ENCODE data around the gene CEACAM8.
"Not testable (repeated sequence)": the region's sequence is repeated elsewhere in the genome, so short reads cannot be mapped to it uniquely, and the experiment has no call there.

Gene CEACAM8

GRCh38 chr19:42546831-42547500 lies 47.8 kb downstream of the CEACAM8 start:
- Histone ChIP-seq H3K27me3 (ENCODE audit: control insufficient read depth in 2 of 2, insufficient read depth in 2 of 2, low read length in 2 of 2) (peaks cover 0 to 4% of the 10 kb centered on the region in 2 donors), H3K27ac (ENCODE audit: low read depth in 2 of 2, low read length in 2 of 2) (no peak overlapping the region), H3K9ac (ENCODE audit: low read depth in 1 of 2, low read length in 2 of 2) (no peak overlapping the region)

DNA sequence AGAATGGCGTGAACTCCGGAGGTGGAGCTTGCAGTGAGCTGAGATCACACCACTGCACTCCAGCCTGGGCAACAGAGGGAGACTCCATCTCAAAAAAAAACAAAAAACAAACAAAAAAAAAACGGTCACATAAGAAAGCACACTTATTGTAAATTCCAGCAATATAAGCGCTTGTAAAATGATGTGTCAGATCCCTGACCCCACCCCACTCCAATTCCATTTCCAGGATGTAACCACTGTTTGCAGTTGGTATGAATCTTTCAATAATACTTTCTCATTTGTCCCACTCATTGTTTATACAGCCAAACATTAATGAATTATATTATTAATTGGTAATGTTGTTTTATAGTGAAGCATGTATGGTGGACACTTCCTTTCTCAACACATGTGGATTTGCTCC lies 50.6 kb downstream of the CEACAM8 start:
- Histone ChIP-seq H3K9ac (ENCODE audit: low read depth in 1 of 2, low read length in 2 of 2) (no peak overlapping the region), H3K27ac (ENCODE audit: low read depth in 2 of 2, low read length in 2 of 2) (no peak overlapping the region), H3K4me3 (ENCODE audit: low read length in 2 of 2) (no peak overlapping the region), H3K36me3 (ENCODE audit: control insufficient read depth in 2 of 2, insufficient read depth in 2 of 2, low read length in 2 of 2) (no peaks in the 10 kb centered on the region), H3K27me3 (ENCODE audit: control insufficient read depth in 2 of 2, insufficient read depth in 2 of 2, low read length in 2 of 2) (peaks cover 0 to 4% of the 10 kb centered on the region in 2 donors), H3K9me3 (ENCODE audit: control insufficient read depth in 2 of 2, low read length in 2 of 2) (no peaks in the 10 kb centered on the region), H3K4me1 (ENCODE audit: control insufficient read depth in 2 of 2, insufficient read depth in 2 of 2, low read length in 2 of 2) (no peaks in the 10 kb centered on the region)

More at GRCh38 chr19:42546831-42547500, 47.8 kb downstream of the CEACAM8 start:
- Histone ChIP-seq H3K9me3 (ENCODE audit: control insufficient read depth in 2 of 2, low read length in 2 of 2) (no peaks in the 10 kb centered on the region), H3K4me1 (ENCODE audit: control insufficient read depth in 2 of 2, insufficient read depth in 2 of 2, low read length in 2 of 2) (no peaks in the 10 kb centered on the region), H3K4me3 (ENCODE audit: low read length in 2 of 2) (no peak overlapping the region), H3K36me3 (ENCODE audit: control insufficient read depth in 2 of 2, insufficient read depth in 2 of 2, low read length in 2 of 2) (no peaks in the 10 kb centered on the region)

- H3K27ac ChIP-seq (ENCODE audit: low read depth in 2 of 2, low read length in 2 of 2) = no peak overlapping the region
- no peaks in the 10 kb centered on the region for H3K9me3 ChIP-seq (ENCODE audit: control insufficient read depth in 2 of 2, low read length in 2 of 2)
These were observed 51.9 kb downstream of the CEACAM8 start for GRCh38 chr19:42542791-42543190.

GRCh38 chr19:42540071-42540553 lies 54.6 kb downstream of the CEACAM8 start:
- H3K27ac ChIP-seq (ENCODE audit: low read depth in 2 of 2, low read length in 2 of 2) = no peak overlapping the region
- H3K4me1 ChIP-seq (ENCODE audit: control insufficient read depth in 2 of 2, insufficient read depth in 2 of 2, low read length in 2 of 2) = no peaks in the 10 kb centered on the region

More at GRCh38 chr19:42542791-42543190, 51.9 kb downstream of the CEACAM8 start:
- H3K4me1 ChIP-seq (ENCODE audit: control insufficient read depth in 2 of 2, insufficient read depth in 2 of 2, low read length in 2 of 2) = no peaks in the 10 kb centered on the region
- no peak overlapping the region for H3K9ac ChIP-seq (ENCODE audit: low read depth in 1 of 2, low read length in 2 of 2)
- peaks cover 0 to 4% of the 10 kb centered on the region in 2 donors for H3K27me3 ChIP-seq (ENCODE audit: control insufficient read depth in 2 of 2, insufficient read depth in 2 of 2, low read length in 2 of 2)
- H3K4me3 ChIP-seq (ENCODE audit: low read length in 2 of 2) = no peak overlapping the region
- H3K36me3 ChIP-seq (ENCODE audit: control insufficient read depth in 2 of 2, insufficient read depth in 2 of 2, low read length in 2 of 2) = no peaks in the 10 kb centered on the region

GRCh38 chr19:42538841-42539709 lies 55.6 kb downstream of the CEACAM8 start:
- H3K27me3 ChIP-seq (ENCODE audit: control insufficient read depth in 2 of 2, insufficient read depth in 2 of 2, low read length in 2 of 2) = no peaks in the 10 kb centered on the region

More at GRCh38 chr19:42540071-42540553, 54.6 kb downstream of the CEACAM8 start:
- H3K27me3 ChIP-seq (ENCODE audit: control insufficient read depth in 2 of 2, insufficient read depth in 2 of 2, low read length in 2 of 2) = no peaks in the 10 kb centered on the region
- no peaks in the 10 kb centered on the region for H3K36me3 ChIP-seq (ENCODE audit: control insufficient read depth in 2 of 2, insufficient read depth in 2 of 2, low read length in 2 of 2)
- H3K9me3 ChIP-seq (ENCODE audit: control insufficient read depth in 2 of 2, low read length in 2 of 2) = no peaks in the 10 kb centered on the region
- no peak overlapping the region for H3K9ac ChIP-seq (ENCODE audit: low read depth in 1 of 2, low read length in 2 of 2)
- no peak overlapping the region for H3K4me3 ChIP-seq (ENCODE audit: low read length in 2 of 2)

DNA sequence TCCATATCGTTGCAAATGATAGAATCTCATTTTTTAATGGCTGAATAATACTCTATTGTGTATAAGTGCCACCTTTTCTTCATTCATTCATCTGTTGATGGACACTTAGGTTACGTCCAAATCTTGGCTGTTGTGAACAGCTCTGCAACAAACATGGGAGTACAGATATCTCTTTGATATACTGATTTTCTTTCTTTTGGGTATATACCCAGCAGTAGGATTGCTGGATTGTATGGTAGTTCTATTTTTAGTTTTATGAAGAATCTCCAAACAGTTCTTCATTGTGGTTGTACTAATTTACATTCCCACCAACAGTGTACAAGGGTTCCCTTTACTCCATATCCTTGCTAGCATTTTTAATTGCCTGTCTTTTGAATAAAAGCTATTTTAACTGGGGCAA lies 59.4 kb downstream of the CEACAM8 start:
- H3K9me3 ChIP-seq (ENCODE audit: control insufficient read depth in 2 of 2, low read length in 2 of 2); H3K36me3 ChIP-seq (ENCODE audit: control insufficient read depth in 2 of 2, insufficient read depth in 2 of 2, low read length in 2 of 2); H3K9ac ChIP-seq (ENCODE audit: low read depth in 1 of 2, low read length in 2 of 2); H3K4me1 ChIP-seq (ENCODE audit: control insufficient read depth in 2 of 2, insufficient read depth in 2 of 2, low read length in 2 of 2); H3K27ac ChIP-seq (ENCODE audit: low read depth in 2 of 2, low read length in 2 of 2); H3K4me3 ChIP-seq (ENCODE audit: low read length in 2 of 2); H3K27me3 ChIP-seq (ENCODE audit: control insufficient read depth in 2 of 2, insufficient read depth in 2 of 2, low read length in 2 of 2): not testable (repeated sequence)

More at GRCh38 chr19:42538841-42539709, 55.6 kb downstream of the CEACAM8 start:
- Histone ChIP-seq H3K4me1 (ENCODE audit: control insufficient read depth in 2 of 2, insufficient read depth in 2 of 2, low read length in 2 of 2) (no peaks in the 10 kb centered on the region), H3K36me3 (ENCODE audit: control insufficient read depth in 2 of 2, insufficient read depth in 2 of 2, low read length in 2 of 2) (no peaks in the 10 kb centered on the region), H3K27ac (ENCODE audit: low read depth in 2 of 2, low read length in 2 of 2) (no peak overlapping the region), H3K4me3 (ENCODE audit: low read length in 2 of 2) (no peak overlapping the region), H3K9me3 (ENCODE audit: control insufficient read depth in 2 of 2, low read length in 2 of 2) (no peaks in the 10 kb centered on the region), H3K9ac (ENCODE audit: low read depth in 1 of 2, low read length in 2 of 2) (no peak overlapping the region)

GRCh38 chr19:42534391-42534790 lies 60.3 kb downstream of the CEACAM8 start:
- no peaks in the 10 kb centered on the region for H3K36me3 ChIP-seq (ENCODE audit: control insufficient read depth in 2 of 2, insufficient read depth in 2 of 2, low read length in 2 of 2)
- no peaks in the 10 kb centered on the region for H3K27me3 ChIP-seq (ENCODE audit: control insufficient read depth in 2 of 2, insufficient read depth in 2 of 2, low read length in 2 of 2)
- H3K9ac ChIP-seq (ENCODE audit: low read depth in 1 of 2, low read length in 2 of 2) = no peak overlapping the region
- no peaks in the 10 kb centered on the region for H3K9me3 ChIP-seq (ENCODE audit: control insufficient read depth in 2 of 2, low read length in 2 of 2)
- H3K4me3 ChIP-seq (ENCODE audit: low read length in 2 of 2) = no peak overlapping the region
- H3K4me1 ChIP-seq (ENCODE audit: control insufficient read depth in 2 of 2, insufficient read depth in 2 of 2, low read length in 2 of 2) = no peaks in the 10 kb centered on the region
- H3K27ac ChIP-seq (ENCODE audit: low read depth in 2 of 2, low read length in 2 of 2) = no peak overlapping the region

GRCh38 chr19:42532891-42533290 lies 61.8 kb downstream of the CEACAM8 start:
- no peak overlapping the region for H3K4me3 ChIP-seq (ENCODE audit: low read length in 2 of 2)
- no peaks in the 10 kb centered on the region for H3K9me3 ChIP-seq (ENCODE audit: control insufficient read depth in 2 of 2, low read length in 2 of 2)
- H3K27ac ChIP-seq (ENCODE audit: low read depth in 2 of 2, low read length in 2 of 2) = no peak overlapping the region
- no peak overlapping the region for H3K9ac ChIP-seq (ENCODE audit: low read depth in 1 of 2, low read length in 2 of 2)
- H3K27me3 ChIP-seq (ENCODE audit: control insufficient read depth in 2 of 2, insufficient read depth in 2 of 2, low read length in 2 of 2) = no peaks in the 10 kb centered on the region
- H3K36me3 ChIP-seq (ENCODE audit: control insufficient read depth in 2 of 2, insufficient read depth in 2 of 2, low read length in 2 of 2) = no peaks in the 10 kb centered on the region
- H3K4me1 ChIP-seq (ENCODE audit: control insufficient read depth in 2 of 2, insufficient read depth in 2 of 2, low read length in 2 of 2) = peaks cover 13% of the 10 kb centered on the region in 2 donors

DNA sequence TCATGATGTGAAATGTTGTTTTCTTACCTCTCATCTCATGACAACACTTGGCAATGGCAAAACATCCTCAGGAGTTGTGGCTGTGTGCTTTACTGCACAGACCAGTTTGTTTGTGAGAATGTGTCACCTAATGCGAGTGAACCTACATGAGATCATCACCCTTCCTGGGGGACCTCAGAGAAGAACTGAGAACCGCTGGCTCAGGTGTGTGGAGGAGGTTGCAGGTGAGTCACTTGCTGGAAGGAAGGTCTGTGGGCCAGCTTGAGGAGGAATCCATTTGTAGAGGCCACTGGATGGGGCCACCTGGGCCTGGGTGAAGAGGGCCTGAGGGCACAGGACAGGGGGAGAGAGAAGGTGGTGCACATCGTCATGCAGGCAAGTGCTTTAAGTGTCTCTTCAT lies 63.4 kb downstream of the CEACAM8 start:
- no peaks in the 10 kb centered on the region for H3K27me3 ChIP-seq (ENCODE audit: control insufficient read depth in 2 of 2, insufficient read depth in 2 of 2, low read length in 2 of 2)
- no peak overlapping the region for H3K4me3 ChIP-seq (ENCODE audit: low read length in 2 of 2)
- peaks cover 13% of the 10 kb centered on the region in 2 donors for H3K4me1 ChIP-seq (ENCODE audit: control insufficient read depth in 2 of 2, insufficient read depth in 2 of 2, low read length in 2 of 2)
- peaks cover 0 to 4% of the 10 kb centered on the region in 2 donors for H3K36me3 ChIP-seq (ENCODE audit: control insufficient read depth in 2 of 2, insufficient read depth in 2 of 2, low read length in 2 of 2)
- no peak overlapping the region for H3K9ac ChIP-seq (ENCODE audit: low read depth in 1 of 2, low read length in 2 of 2)
- no peaks in the 10 kb centered on the region for H3K9me3 ChIP-seq (ENCODE audit: control insufficient read depth in 2 of 2, low read length in 2 of 2)
- no peak overlapping the region for H3K27ac ChIP-seq (ENCODE audit: low read depth in 2 of 2, low read length in 2 of 2)
